Measurements from ENCODE around the gene RBMY1D.
"Not testable (repeated sequence)": the region's sequence is repeated elsewhere in the genome, so short reads cannot be mapped to it uniquely, and the experiment has no call there.

Gene RBMY1D

DNA sequence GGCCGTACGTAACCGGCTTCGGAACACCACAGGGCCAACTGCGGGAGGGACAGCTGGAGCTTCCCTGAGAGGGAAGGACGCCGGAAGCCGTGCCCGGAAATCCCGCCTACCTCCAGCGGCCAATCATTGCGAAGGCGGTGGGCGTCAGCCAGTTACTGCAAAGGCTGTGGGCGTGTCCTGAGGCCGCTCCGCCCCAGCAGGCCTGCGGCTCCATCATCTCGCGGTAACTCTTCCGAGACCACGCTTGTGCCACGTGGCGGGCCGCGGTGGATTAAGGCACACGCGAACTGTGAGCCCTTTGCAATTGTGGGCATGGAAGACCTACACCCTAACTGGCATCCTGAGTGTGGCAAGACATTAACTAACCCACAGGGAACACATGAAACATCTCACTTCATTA, at the start of gene RBMY1D:
Gene RBMY1D, minus strand, starts transcription at position 101 of the 400 bp plus-strand sequence. CDS start 2,013 bp downstream, outside the sequence.
- not testable (repeated sequence) for H3K27ac ChIP-seq; DNase-seq (ENCODE audit: low read depth, low spot score)

DNA sequence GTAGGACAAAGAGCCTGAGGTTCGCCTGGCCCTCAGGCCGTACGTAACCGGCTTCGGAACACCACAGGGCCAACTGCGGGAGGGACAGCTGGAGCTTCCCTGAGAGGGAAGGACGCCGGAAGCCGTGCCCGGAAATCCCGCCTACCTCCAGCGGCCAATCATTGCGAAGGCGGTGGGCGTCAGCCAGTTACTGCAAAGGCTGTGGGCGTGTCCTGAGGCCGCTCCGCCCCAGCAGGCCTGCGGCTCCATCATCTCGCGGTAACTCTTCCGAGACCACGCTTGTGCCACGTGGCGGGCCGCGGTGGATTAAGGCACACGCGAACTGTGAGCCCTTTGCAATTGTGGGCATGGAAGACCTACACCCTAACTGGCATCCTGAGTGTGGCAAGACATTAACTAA, 23.6 kb upstream of the RBMY1D start, which contains the start of gene RBMY1E:
Gene RBMY1E, minus strand, starts transcription at position 101 of the 400 bp plus-strand sequence. CDS start 1,978 bp downstream, outside the sequence.
- not testable (repeated sequence) for DNase-seq (ENCODE audit: low read depth, low spot score); H3K27ac ChIP-seq

DNA sequence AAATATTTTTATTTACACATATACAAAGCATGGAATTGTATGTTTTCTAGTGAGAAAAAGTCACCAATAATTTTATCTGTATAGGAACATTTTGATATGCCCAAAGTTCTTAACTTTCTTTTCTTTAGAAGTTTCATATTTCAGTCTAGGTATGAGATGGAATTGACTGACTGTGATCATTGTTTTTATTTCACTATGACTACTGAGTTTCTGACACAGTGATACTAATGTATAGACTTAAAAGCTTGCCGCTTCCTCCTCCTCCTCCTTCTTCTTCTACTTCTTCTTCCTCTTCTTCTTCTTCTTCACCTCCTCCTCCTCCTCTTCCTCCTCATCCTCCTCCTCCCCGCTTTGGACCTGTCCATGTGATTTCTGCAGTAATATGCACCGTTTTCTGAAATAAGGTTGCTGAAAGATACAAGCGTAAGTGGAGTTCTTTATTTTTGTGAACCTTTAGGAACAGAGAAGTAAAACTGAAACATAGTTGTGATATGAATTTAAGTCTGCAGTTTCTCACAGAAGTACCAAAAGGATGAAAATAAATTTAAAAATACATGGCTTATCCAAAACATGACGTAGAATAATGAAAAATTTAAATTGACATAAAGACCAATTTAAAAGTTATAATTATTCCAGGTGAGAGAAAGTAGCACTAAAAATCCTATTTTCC, 24.8 kb downstream of the RBMY1D start:
- not testable (repeated sequence) for H3K27ac ChIP-seq

DNA sequence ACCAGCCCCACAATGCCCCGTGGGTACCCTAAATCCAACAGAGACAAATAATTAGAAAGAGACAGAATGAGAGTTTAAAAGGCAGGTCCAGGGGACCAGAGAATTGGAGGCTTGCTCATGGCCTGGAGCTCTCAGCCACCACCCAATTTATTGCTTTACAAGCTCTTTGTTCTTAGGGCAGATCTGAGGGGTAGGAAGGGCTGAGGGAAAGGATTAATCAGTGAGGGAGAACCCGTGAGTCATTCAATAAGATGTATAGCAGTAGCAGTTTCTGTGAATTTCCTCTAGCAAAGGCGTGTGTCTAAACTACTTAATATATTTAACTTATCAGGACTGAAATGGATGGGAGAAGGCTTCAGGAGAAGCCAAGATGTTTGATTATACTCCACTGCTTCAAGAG, 48.8 kb downstream of the RBMY1D start:
- H3K27ac ChIP-seq, result no peak overlapping the region
- no peak for DNase-seq (ENCODE audit: low read depth, low spot score)

More for the DNA sequence above, 24.8 kb downstream of the RBMY1D start:
- DNase-seq (ENCODE audit: low read depth, low spot score), result not testable (repeated sequence)

DNA sequence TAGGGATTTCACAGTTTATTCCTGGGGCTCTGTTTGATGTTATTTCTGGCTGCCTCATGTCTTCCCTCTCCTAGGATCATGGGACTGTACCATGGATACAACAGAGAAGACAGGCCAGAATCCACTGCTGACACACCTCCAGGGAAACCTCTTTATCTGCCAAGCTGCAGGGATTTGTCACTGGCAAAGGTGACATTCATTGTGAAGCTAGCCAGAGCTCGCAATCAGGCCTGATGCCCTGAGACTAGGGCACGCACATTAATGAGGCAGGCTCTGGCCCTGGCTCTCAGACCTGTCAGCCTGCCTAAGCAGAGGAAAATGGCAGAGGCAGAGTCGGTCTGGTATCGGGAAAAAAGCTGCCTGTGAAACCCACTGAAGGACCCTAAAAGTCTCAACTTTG, 52.2 kb downstream of the RBMY1D start:
- H3K27ac ChIP-seq, result no peak overlapping the region
- DNase-seq (ENCODE audit: low read depth, low spot score), result no peak

DNA sequence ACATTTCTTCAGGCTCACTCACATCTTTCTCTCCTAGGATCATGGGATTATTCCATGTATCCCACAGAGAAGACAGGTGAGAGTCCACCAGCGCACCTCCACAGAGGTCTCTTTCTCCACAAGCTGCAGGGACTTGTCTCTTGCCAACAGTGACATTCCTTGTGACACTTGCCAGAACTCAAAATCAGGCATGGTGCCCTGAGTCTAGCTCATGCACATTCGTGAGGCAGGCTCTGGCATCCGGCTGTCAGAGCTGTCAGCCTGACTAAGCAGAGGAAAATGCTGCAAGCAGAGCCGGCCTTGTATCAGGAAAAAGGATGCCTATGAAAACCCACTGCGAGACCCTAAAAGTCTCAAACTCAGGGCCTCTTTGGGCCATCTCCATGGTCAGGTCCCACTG, 54.8 kb downstream of the RBMY1D start:
- no peak overlapping the region for H3K27ac ChIP-seq
- no peak for DNase-seq (ENCODE audit: low read depth, low spot score)

DNA sequence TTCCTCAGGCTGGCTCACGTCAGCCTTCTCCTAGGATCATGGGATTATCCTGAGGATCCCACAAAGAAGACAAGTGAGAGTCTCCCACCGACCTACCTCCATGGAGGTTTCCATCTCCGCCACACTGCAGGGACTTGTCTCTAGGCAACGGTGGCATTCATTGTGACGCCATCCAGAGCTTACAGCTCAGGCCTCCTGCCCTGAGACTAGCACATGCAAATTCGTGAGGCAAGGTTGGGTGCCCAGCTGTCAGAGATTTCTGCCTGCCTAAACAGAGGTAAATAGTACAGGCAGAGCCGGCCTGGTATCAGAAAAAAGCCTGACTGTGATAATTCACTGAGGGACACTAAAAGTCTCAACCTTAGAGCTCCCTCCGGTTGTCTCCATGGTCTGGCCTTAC, 58.0 kb downstream of the RBMY1D start:
- DNase-seq (ENCODE audit: low read depth, low spot score), result no peak
- H3K27ac ChIP-seq, result no peak overlapping the region

DNA sequence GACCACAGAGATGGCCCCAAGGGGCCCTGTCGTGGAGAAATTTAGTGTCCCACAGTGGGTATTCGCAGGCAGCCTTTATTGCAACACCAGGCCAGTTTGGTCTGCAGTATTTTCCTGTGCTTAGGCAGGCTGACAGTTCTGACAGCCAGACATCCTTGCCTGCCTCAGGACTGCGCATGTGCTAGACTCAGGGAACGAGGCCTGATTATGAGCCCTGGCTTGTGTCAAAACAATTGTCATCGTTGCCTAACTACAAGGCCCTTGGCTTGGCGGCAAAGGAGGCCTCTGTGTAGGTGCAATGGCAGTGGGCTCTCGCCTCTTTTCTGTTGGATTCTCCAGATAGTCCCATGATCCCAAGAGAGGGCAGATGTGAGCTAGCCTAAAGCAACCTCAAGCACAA, 59.3 kb downstream of the RBMY1D start:
- H3K27ac ChIP-seq, result no peak overlapping the region

More for the DNA sequence above, 59.3 kb downstream of the RBMY1D start:
- DNase-seq (ENCODE audit: low read depth, low spot score), result no peak

Data from epithelial cell of prostate (primary cell).